ENCODE measurements around the gene DNAH14.

DNA sequence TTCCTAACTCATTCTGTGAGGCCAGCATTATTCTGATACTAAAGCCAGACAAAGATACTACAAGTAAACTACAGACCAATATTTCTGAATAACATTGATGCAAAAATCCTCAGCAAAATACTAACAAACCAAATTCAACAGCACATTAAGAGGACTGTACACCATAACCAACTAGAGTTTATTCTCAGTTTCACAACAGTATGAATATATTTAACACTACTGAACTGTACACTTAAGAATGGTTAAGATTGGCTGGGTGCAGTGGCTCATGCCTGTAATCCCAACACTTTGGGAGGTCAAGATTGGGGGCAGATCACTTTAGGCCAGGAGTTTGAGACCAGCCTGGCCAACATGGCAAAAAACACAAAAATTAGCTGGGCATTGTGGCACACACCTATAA, 421.4 kb downstream of the DNAH14 start:
- TF ChIP-seq, protein P1, sequence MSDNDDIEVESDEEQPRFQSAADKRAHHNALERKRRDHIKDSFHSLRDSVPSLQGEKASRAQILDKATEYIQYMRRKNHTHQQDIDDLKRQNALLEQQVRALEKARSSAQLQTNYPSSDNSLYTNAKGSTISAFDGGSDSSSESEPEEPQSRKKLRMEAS (IDR thresholded peaks at IDR 0.05; ENCODE audit: low read depth, low read length): no peak
- no peak for TF ChIP-seq YY1 (IDR thresholded peaks at IDR 0.05; ENCODE audit: low read depth, low read length)
- no peak for TF ChIP-seq POLR2A (IDR thresholded peaks at IDR 0.05; ENCODE audit: low read depth, low read length)
- TF ChIP-seq FOXK2 (IDR thresholded peaks at IDR 0.05): no peak
- TF ChIP-seq, protein P2, sequence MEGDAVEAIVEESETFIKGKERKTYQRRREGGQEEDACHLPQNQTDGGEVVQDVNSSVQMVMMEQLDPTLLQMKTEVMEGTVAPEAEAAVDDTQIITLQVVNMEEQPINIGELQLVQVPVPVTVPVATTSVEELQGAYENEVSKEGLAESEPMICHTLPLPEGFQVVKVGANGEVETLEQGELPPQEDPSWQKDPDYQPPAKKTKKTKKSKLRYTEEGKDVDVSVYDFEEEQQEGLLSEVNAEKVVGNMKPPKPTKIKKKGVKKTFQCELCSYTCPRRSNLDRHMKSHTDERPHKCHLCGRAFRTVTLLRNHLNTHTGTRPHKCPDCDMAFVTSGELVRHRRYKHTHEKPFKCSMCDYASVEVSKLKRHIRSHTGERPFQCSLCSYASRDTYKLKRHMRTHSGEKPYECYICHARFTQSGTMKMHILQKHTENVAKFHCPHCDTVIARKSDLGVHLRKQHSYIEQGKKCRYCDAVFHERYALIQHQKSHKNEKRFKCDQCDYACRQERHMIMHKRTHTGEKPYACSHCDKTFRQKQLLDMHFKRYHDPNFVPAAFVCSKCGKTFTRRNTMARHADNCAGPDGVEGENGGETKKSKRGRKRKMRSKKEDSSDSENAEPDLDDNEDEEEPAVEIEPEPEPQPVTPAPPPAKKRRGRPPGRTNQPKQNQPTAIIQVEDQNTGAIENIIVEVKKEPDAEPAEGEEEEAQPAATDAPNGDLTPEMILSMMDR (IDR thresholded peaks at IDR 0.05 in 2 of 3, conservative IDR thresholded peaks at IDR 0.05 in 1 of 3; ENCODE audit: control insufficient read depth in 2 of 3, extremely low read depth in 1 of 3, insufficient read depth in 1 of 3, low read depth in 3 of 3, low read length in 3 of 3): no peak
- TF ChIP-seq, protein P3, sequence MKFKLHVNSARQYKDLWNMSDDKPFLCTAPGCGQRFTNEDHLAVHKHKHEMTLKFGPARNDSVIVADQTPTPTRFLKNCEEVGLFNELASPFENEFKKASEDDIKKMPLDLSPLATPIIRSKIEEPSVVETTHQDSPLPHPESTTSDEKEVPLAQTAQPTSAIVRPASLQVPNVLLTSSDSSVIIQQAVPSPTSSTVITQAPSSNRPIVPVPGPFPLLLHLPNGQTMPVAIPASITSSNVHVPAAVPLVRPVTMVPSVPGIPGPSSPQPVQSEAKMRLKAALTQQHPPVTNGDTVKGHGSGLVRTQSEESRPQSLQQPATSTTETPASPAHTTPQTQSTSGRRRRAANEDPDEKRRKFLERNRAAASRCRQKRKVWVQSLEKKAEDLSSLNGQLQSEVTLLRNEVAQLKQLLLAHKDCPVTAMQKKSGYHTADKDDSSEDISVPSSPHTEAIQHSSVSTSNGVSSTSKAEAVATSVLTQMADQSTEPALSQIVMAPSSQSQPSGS (IDR thresholded peaks at IDR 0.05; ENCODE audit: low read length): no peak
- no peak for TF ChIP-seq BHLHE40 (IDR thresholded peaks at IDR 0.05; ENCODE audit: borderline replicate concordance in 1 of 2, low read depth in 2 of 2, low read length in 1 of 2)
- no peak for TF ChIP-seq POLR2AphosphoS5 (IDR thresholded peaks at IDR 0.05; ENCODE audit: low read length)
- TF ChIP-seq NR2C2 (IDR thresholded peaks at IDR 0.05; ENCODE audit: borderline replicate concordance, control insufficient read depth, insufficient read length, low read depth): no peak

All from GM12878 (cell line).